H9 (cell line): ENCODE data around the gene RHNO1. TPM values are rescaled to one million over a fixed set of nuclear protein-coding genes. Genes with fewer than 3 reads are reported as not detected.

Experiments
- DNase-seq: peaks from one replicate; pipeline ENCODE4 v3.0.0-alpha.2; 2017
- H2AFZ ChIP-seq: one replicate; pipeline ENCODE4 v1.6.1; 2013; ENCODE audit warnings: mild to moderate bottlenecking, low read length, control low read depth, moderate library complexity
- H2AK5ac ChIP-seq: 2 replicates; pipeline ENCODE4 v1.6.1; 2013; ENCODE audit warnings: low read length, control low read depth, mixed read lengths; ENCODE audit not compliant: insufficient read length
- H2BK120ac ChIP-seq: one replicate; pipeline ENCODE4 v1.6.1; 2013; ENCODE audit warnings: low read depth, mild to moderate bottlenecking, low read length, control low read depth, inconsistent platforms; ENCODE audit not compliant: poor library complexity, severe bottlenecking
- H2BK12ac ChIP-seq: 2 replicates; pipeline ENCODE4 v1.6.1; 2013; ENCODE audit warnings: low read length, control low read depth, mixed read lengths, low read depth; ENCODE audit not compliant: insufficient read length
- H2BK15ac ChIP-seq: 2 replicates; pipeline ENCODE4 v1.6.1; 2013; ENCODE audit warnings: low read depth, low read length, control low read depth
- H2BK20ac ChIP-seq: one replicate; pipeline ENCODE4 v1.6.1; 2013; ENCODE audit warnings: low read depth, mild to moderate bottlenecking, low read length, control low read depth, inconsistent platforms; ENCODE audit not compliant: poor library complexity, severe bottlenecking
- H2BK5ac ChIP-seq: 2 replicates; pipeline ENCODE4 v1.6.1; 2013; ENCODE audit warnings: low read length, control low read depth, mixed read lengths; ENCODE audit not compliant: insufficient read length
- H3K14ac ChIP-seq: 2 replicates; pipeline ENCODE4 v1.6.1; 2013; ENCODE audit warnings: low read length, control low read depth; ENCODE audit not compliant: insufficient read depth
- H3K18ac ChIP-seq: 2 replicates; pipeline ENCODE4 v1.6.1; 2013; ENCODE audit warnings: low read depth, mild to moderate bottlenecking, mixed read lengths, low read length, control low read depth; ENCODE audit not compliant: insufficient read length
- H3K23ac ChIP-seq: 2 replicates; pipeline ENCODE4 v1.6.1; 2013; ENCODE audit warnings: low read length, control low read depth, mixed read lengths, low read depth; ENCODE audit not compliant: insufficient read length
- H3K23me2 ChIP-seq: 2 replicates; pipeline ENCODE4 v1.6.1; 2013; ENCODE audit warnings: low read depth, mild to moderate bottlenecking, mixed read lengths, low read length, control low read depth; ENCODE audit not compliant: insufficient read length, poor library complexity, severe bottlenecking
- H3K27ac ChIP-seq: 2 replicates; pipeline ENCODE4 v1.5.1; 2013; ENCODE audit warnings: low read length, control low read depth, mixed read lengths, low read depth; ENCODE audit not compliant: insufficient read length
- H3K27me3 ChIP-seq: 2 replicates; pipeline ENCODE4 v1.6.1; 2013; ENCODE audit warnings: low read length, control low read depth, inconsistent platforms; ENCODE audit not compliant: insufficient read depth
- H3K4ac ChIP-seq: 2 replicates; pipeline ENCODE4 v1.6.1; 2013; ENCODE audit warnings: low read depth, mild to moderate bottlenecking, control low read depth, inconsistent platforms, low read length, moderate library complexity
- H3K4me1 ChIP-seq: 2 replicates; pipeline ENCODE4 v1.6.1; 2013; ENCODE audit warnings: low read length, control low read depth, inconsistent platforms; ENCODE audit not compliant: insufficient read depth
- H3K4me2 ChIP-seq: 2 replicates; pipeline ENCODE4 v1.6.1; 2013; ENCODE audit warnings: low read length, control low read depth, mixed read lengths; ENCODE audit not compliant: insufficient read length, insufficient read depth
- H3K56ac ChIP-seq: 2 replicates; pipeline ENCODE4 v1.6.1; 2013; ENCODE audit warnings: low read depth, mild to moderate bottlenecking, mixed read lengths, low read length, control low read depth; ENCODE audit not compliant: insufficient read length
- H3K79me1 ChIP-seq: 2 replicates; pipeline ENCODE4 v1.6.1; 2013; ENCODE audit warnings: low read depth, mild to moderate bottlenecking, moderate library complexity, low read length, control low read depth, inconsistent platforms; ENCODE audit not compliant: insufficient read depth, poor library complexity, severe bottlenecking
- H3K79me2 ChIP-seq: 2 replicates; pipeline ENCODE4 v1.6.1; 2013; ENCODE audit warnings: low read length, control low read depth, inconsistent platforms; ENCODE audit not compliant: insufficient read depth
- H3K9ac ChIP-seq: 2 replicates; pipeline ENCODE4 v1.6.1; 2013; ENCODE audit warnings: low read length, control low read depth, mixed read lengths; ENCODE audit not compliant: insufficient read length; ENCODE audit errors: extremely low read depth
- H3K9me3 ChIP-seq: one replicate; pipeline ENCODE4 v1.6.1; 2013; ENCODE audit warnings: low read depth, low read length, inconsistent platforms; ENCODE audit not compliant: control insufficient read depth
- H3T11ph ChIP-seq: one replicate; pipeline ENCODE4 v1.6.1; 2013; ENCODE audit warnings: mild to moderate bottlenecking, low read length, control low read depth, inconsistent platforms
- H4K20me1 ChIP-seq: one replicate; pipeline ENCODE4 v1.6.1; 2013; ENCODE audit not compliant: control insufficient read depth, insufficient read length, insufficient read depth
- H4K5ac ChIP-seq: 2 replicates; pipeline ENCODE4 v1.6.1; 2013; ENCODE audit warnings: low read depth, mild to moderate bottlenecking, mixed read lengths, low read length, control low read depth; ENCODE audit not compliant: insufficient read length
- H4K8ac ChIP-seq: replicated peaks from 2 replicates; pipeline ENCODE4 v1.6.1; 2013; ENCODE audit warnings: low read length, control low read depth, mixed read lengths, low read depth; ENCODE audit not compliant: insufficient read length
- H4K91ac ChIP-seq: 2 replicates; pipeline ENCODE4 v1.6.1; 2013; ENCODE audit warnings: low read depth, mild to moderate bottlenecking, moderate library complexity, mixed read lengths, low read length, control low read depth; ENCODE audit not compliant: insufficient read length
- H3K27ac Mint-ChIP-seq, 3 experiments: 2 replicates in 2 of 3; 3 replicates in 1 of 3; pipeline ENCODE4 v1.8.0; 2020 to 2021; ENCODE audit warnings: mixed read lengths in 3 of 3, mild to moderate bottlenecking in 1 of 3, moderate library complexity in 1 of 3
- H3K27me3 Mint-ChIP-seq: 2 replicates; pipeline ENCODE4 v1.8.0; 2021; ENCODE audit warnings: low read depth, mild to moderate bottlenecking, moderate library complexity, mixed read lengths
- H3K36me3 Mint-ChIP-seq, 3 experiments: 2 replicates in 2 of 3; 3 replicates in 1 of 3; pipeline ENCODE4 v1.8.0; 2020 to 2021; ENCODE audit warnings: low read depth in 3 of 3, mixed read lengths in 3 of 3; ENCODE audit not compliant: insufficient read depth in 1 of 3
- H3K4me1 Mint-ChIP-seq, 2 experiments: 2 replicates each; pipeline ENCODE4 v1.8.0; 2020; ENCODE audit warnings: mixed read lengths in 2 of 2
- H3K4me3 Mint-ChIP-seq, 2 experiments: 2 replicates in 1 of 2; 3 replicates in 1 of 2; pipeline ENCODE4 v1.8.0; 2020 to 2021; ENCODE audit warnings: mild to moderate bottlenecking in 2 of 2, mixed read lengths in 2 of 2, moderate library complexity in 1 of 2
- H3K9me3 Mint-ChIP-seq, 2 experiments: 2 replicates in 1 of 2; 3 replicates in 1 of 2; pipeline ENCODE4 v1.8.0; 2020; ENCODE audit warnings: mild to moderate bottlenecking in 2 of 2, mixed read lengths in 2 of 2, moderate library complexity in 1 of 2
- CTCF ChIP-seq: fragments of 200-600 bp; sonication (generic); conservative IDR thresholded peaks from 3 replicates; pipeline ENCODE4 v1.8.0; 2021; ENCODE audit warnings: antibody characterized with exemption, mild to moderate bottlenecking
- WGBS: extraction: QIAGEN DNeasy Blood & Tissue Kit; methylation state at CpG from one replicate; pipeline ENCODE4 v1.1.7; 2013; ENCODE audit warnings: missing lambda C conversion rate, low lambda C conversion rate, mixed read lengths; ENCODE audit not compliant: insufficient read length; ENCODE audit errors: extremely low coverage; 5-methylcytosine and 5-hydroxymethylcytosine counted together
- total RNA-seq: library from RNA; stranded (reverse); gene quantifications from 2 replicates; pipeline ENCODE4 v1.2.1, GENCODE V29; 2021

Gene RHNO1
- total RNA-seq, 1 experiment from 2014 or later: 36.7 TPM

- Histone ChIP-seq H3K79me2 (no peaks in the 10 kb centered on the region), H3K27me3 (no peaks in the 10 kb centered on the region), H3T11ph (no peak overlapping the region), H4K91ac (no peak overlapping the region), H2AFZ (no peak overlapping the region), H3K4me2 (no peak overlapping the region), H4K5ac (no peak overlapping the region), H4K20me1 (no peaks in the 10 kb centered on the region), H3K56ac (no peak overlapping the region), H2BK15ac (no peak overlapping the region), H4K8ac (no peak overlapping the region), H3K4ac (no peak overlapping the region), H3K23ac (no peak overlapping the region), H3K9me3 (no peaks in the 10 kb centered on the region), H2AK5ac (no peak overlapping the region), H2BK5ac (no peak overlapping the region), H3K14ac (no peak overlapping the region), H2BK20ac (no peak overlapping the region), H2BK12ac (no peak overlapping the region), H3K79me1 (no peaks in the 10 kb centered on the region), H3K9ac (no peak overlapping the region), H3K27ac (no peak overlapping the region), H3K4me1 (no peaks in the 10 kb centered on the region), H2BK120ac (no peak overlapping the region), H3K23me2 (no peaks in the 10 kb centered on the region), H3K18ac (no peak overlapping the region)
- H3K4me3 Mint-ChIP-seq: no peak overlapping the region
- no peak overlapping the region for H3K27ac Mint-ChIP-seq
- WGBS: no CpG with 5 or more reads among the region's 9 CpGs
- no peaks in the 10 kb centered on the region for H3K27me3 Mint-ChIP-seq
- H3K4me1 Mint-ChIP-seq: peaks cover 10 to 11% of the 10 kb centered on the region in 2 experiments
- DNase-seq: no peak
- no peaks in the 10 kb centered on the region for H3K9me3 Mint-ChIP-seq
- TF ChIP-seq CTCF: no peak
- peaks cover 1 to 10% (median 9%) of the 10 kb centered on the region in 3 experiments; a peak in 3 of 7 replicates for H3K36me3 Mint-ChIP-seq
Measured at GRCh38 chr12:2841056-2841650, 35.9 kb upstream of the RHNO1 start.
